HCT116 (cell line): ENCODE results near the gene RHOG. TPM values are rescaled to one million over a fixed set of nuclear protein-coding genes. Genes with fewer than 3 reads are reported as not detected.

ENCODE experiments used
- ATAC-seq: fragments of 200-7000 bp; cut with Tn5 transposase; 2 replicates; pipeline ENCODE4 v1.9.1; 2020; ENCODE audit warnings: mild to moderate bottlenecking, moderate library complexity
- BruUV-seq: library from RNA; stranded (reverse); fragments of 400-500 nt; replicated peaks from 2 replicates; lab custom pipeline; 2021; lab: Mats Ljungman, UMichigan
- CTCF ChIA-PET: fragments of 300-600 bp; sonication (Branson Sonifier 250); formaldehyde crosslinking; loops from one replicate; lab custom pipeline; 2021; ENCODE audit warnings: antibody characterized with exemption; lab: Charles Lee
- POLR2A ChIA-PET: fragments of 300-600, 350-600 bp; sonication (Branson Sonifier 250); formaldehyde crosslinking; loops from one replicate; lab custom pipeline; 2021; ENCODE audit warnings: antibody characterized with exemption; lab: Charles Lee
- RAD21 ChIA-PET, 2 experiments: fragments of 300-600 bp; sonication (Branson Sonifier 250); formaldehyde crosslinking; loops; one replicate each; lab custom pipeline; 2023; ENCODE audit warnings: low total read pairs in 2 of 2; ENCODE audit not compliant: uncharacterized antibody in 2 of 2, unreplicated experiment in 2 of 2, low non-redundant PET in 1 of 2; lab: Charles Lee
- DNase-seq: peaks from one replicate; pipeline ENCODE4 v3.0.0-alpha.2; 2010; ENCODE audit warnings: low read depth, low spot score
- H2AFZ ChIP-seq: fragments of 200-600 bp; shearing (Covaris generic), sonication (generic); 2 replicates; pipeline ENCODE4 v1.6.1; 2017; ENCODE audit warnings: low read depth, mixed run types, mixed read lengths, antibody characterized with exemption, low read length; ENCODE audit not compliant: poor library complexity, severe bottlenecking
- H3K27ac ChIP-seq: 2 replicates; pipeline ENCODE4 v1.5.1; 2012; ENCODE audit warnings: low read depth, low read length
- H3K27me3 ChIP-seq: fragments of 200-600 bp; sonication (generic); 2 replicates; pipeline ENCODE4 v1.6.1; 2016; ENCODE audit warnings: mixed run types, low read length, mixed read lengths; ENCODE audit not compliant: insufficient read depth
- H3K36me3 ChIP-seq, 2 experiments: fragments of 200-500 bp in 1 of 2; fragments of 200-600 bp in 1 of 2; sonication (Bioruptor generic) in 1 of 2; sonication (generic) in 1 of 2; 2 replicates each; pipeline versions ENCODE4 v1.5.1 to v1.6.1; 2014 to 2016; ENCODE audit warnings: low read length in 2 of 2, inconsistent platforms in 1 of 2, mixed read lengths in 1 of 2, mixed run types in 1 of 2; ENCODE audit not compliant: insufficient read depth in 2 of 2, control insufficient read depth in 1 of 2
- H3K4me1 ChIP-seq, 2 experiments: fragments of 200-600 bp in 1 of 2; sonication (generic) in 1 of 2; 2 replicates each; pipeline versions ENCODE4 v1.5.1 to v1.6.1; 2012 to 2017; ENCODE audit warnings: low read length in 2 of 2, inconsistent platforms in 1 of 2, mild to moderate bottlenecking in 1 of 2, mixed read lengths in 1 of 2, mixed run types in 1 of 2, moderate library complexity in 1 of 2; ENCODE audit not compliant: insufficient read depth in 2 of 2, control insufficient read depth in 1 of 2
- H3K4me2 ChIP-seq: fragments of 200-600 bp; sonication (generic); 2 replicates; pipeline ENCODE4 v1.6.1; 2017; ENCODE audit warnings: mixed run types, low read length, mixed read lengths
- H3K4me3 ChIP-seq, 2 experiments: fragments of 200-600 bp in 1 of 2; sonication (generic) in 1 of 2; replicated peaks in 1 of 2; 2 replicates each; pipeline ENCODE4 v1.5.1; 2011 to 2016; ENCODE audit warnings: low read length in 2 of 2, control low read depth in 1 of 2, low read depth in 1 of 2, mild to moderate bottlenecking in 1 of 2, mixed read lengths in 1 of 2, mixed run types in 1 of 2
- H3K79me2 ChIP-seq: fragments of 200-600 bp; sonication (generic); 2 replicates; pipeline ENCODE4 v1.6.1; 2017; ENCODE audit warnings: mild to moderate bottlenecking, mixed run types, low read length, moderate library complexity, mixed read lengths; ENCODE audit not compliant: insufficient read depth
- H3K9ac ChIP-seq: fragments of 200-600 bp; sonication (generic); 2 replicates; pipeline ENCODE4 v1.6.1; 2016; ENCODE audit warnings: low read length, mixed read lengths
- H3K9me2 ChIP-seq: fragments of 200-600 bp; sonication (generic), shearing (Covaris generic); 2 replicates; pipeline ENCODE4 v1.6.1; 2017; ENCODE audit warnings: mixed run types, mild to moderate bottlenecking, moderate library complexity; ENCODE audit not compliant: insufficient read depth
- H3K9me3 ChIP-seq, 2 experiments: fragments of 200-500 bp in 1 of 2; fragments of 200-600 bp in 1 of 2; sonication (Bioruptor generic) in 1 of 2; sonication (generic) in 1 of 2; 2 replicates each; pipeline ENCODE4 v1.6.1; 2014 to 2017; ENCODE audit warnings: low read length in 2 of 2, mixed read lengths in 2 of 2, inconsistent platforms in 1 of 2, low read depth in 1 of 2, mild to moderate bottlenecking in 1 of 2, mixed run types in 1 of 2, moderate library complexity in 1 of 2; ENCODE audit not compliant: control insufficient read depth in 1 of 2, insufficient read depth in 1 of 2
- H4K20me1 ChIP-seq: fragments of 200-600 bp; sonication (generic), shearing (Covaris generic); 2 replicates; pipeline ENCODE4 v1.6.1; 2017; ENCODE audit warnings: mixed run types, mild to moderate bottlenecking, moderate library complexity; ENCODE audit not compliant: insufficient read depth
- EGR1 ChIP-seq: IDR thresholded peaks from 2 replicates; pipeline ENCODE4 v1.6.1; 2012; ENCODE audit warnings: low read depth
- FOSL1 ChIP-seq: IDR thresholded peaks from 2 replicates; pipeline ENCODE4 v1.6.1; 2012; ENCODE audit warnings: low read depth
- JUND ChIP-seq: IDR thresholded peaks from 2 replicates; pipeline ENCODE4 v1.6.1; 2012
- POLR2AphosphoS5 ChIP-seq: IDR thresholded peaks from 2 replicates; pipeline ENCODE4 v1.6.1; 2011; ENCODE audit warnings: mild to moderate bottlenecking, low read depth, low read length, moderate library complexity
- SP1 ChIP-seq: IDR thresholded peaks from 2 replicates; pipeline ENCODE4 v1.6.1; 2012; ENCODE audit warnings: low read depth
- TCF7L2 ChIP-seq: IDR thresholded peaks from 2 replicates; pipeline ENCODE4 v1.7.0; 2011; ENCODE audit warnings: borderline replicate concordance, inconsistent platforms; ENCODE audit not compliant: insufficient read depth, insufficient read length; ENCODE audit errors: extremely low read depth
- YY1 ChIP-seq: IDR thresholded peaks from 2 replicates; pipeline ENCODE4 v1.6.1; 2011; ENCODE audit warnings: low read length, low read depth, moderate library complexity, mild to moderate bottlenecking; ENCODE audit not compliant: insufficient replicate concordance; ENCODE audit errors: extremely low read depth
- ZFX ChIP-seq: fragments of 450-650 bp; IDR thresholded peaks from 2 replicates; pipeline ENCODE4 v1.6.1; 2017
- ZNF274 ChIP-seq: fragments of 200-500 bp; sonication (Bioruptor generic); IDR thresholded peaks from 2 replicates; pipeline ENCODE4 v1.6.1; 2014; ENCODE audit warnings: mild to moderate bottlenecking, low read depth, low read length, inconsistent platforms
- intact Hi-C: fragments of 100-400 bp; cut with micrococcal nuclease; formaldehyde crosslinking; loops from 2 replicates; pipeline ENCODE4 v1.10.0; 2022
- total RNA-seq: library from RNA; stranded (reverse); gene quantifications from one replicate; pipeline ENCODE4 v1.2.1, GENCODE V29; 2021; ENCODE audit not compliant: unreplicated experiment
- TF ChIP-seq, protein P1 (sequence below), 3 experiments: fragments of 200-600 bp in 1 of 3; sonication (generic) in 1 of 3; IDR thresholded peaks in 2 of 3; conservative IDR thresholded peaks in 1 of 3; 2 replicates each; pipeline ENCODE4 v1.5.1; 2012 to 2017; ENCODE audit warnings: low read depth in 2 of 3, low read length in 2 of 3, antibody characterized with exemption in 1 of 3, borderline replicate concordance in 1 of 3, control low read depth in 1 of 3, mild to moderate bottlenecking in 1 of 3, mixed read lengths in 1 of 3, mixed run types in 1 of 3, moderate library complexity in 1 of 3; ENCODE audit not compliant: insufficient read depth in 1 of 3
- TF ChIP-seq, protein P2 (sequence below): IDR thresholded peaks from 2 replicates; pipeline ENCODE4 v1.6.1; 2012; ENCODE audit warnings: low read depth
- TF ChIP-seq, protein P3 (sequence below): IDR thresholded peaks from 2 replicates; pipeline ENCODE4 v1.6.1; 2012
- TF ChIP-seq, protein P4 (sequence below): IDR thresholded peaks from 2 replicates; pipeline ENCODE4 v1.6.1; 2011; ENCODE audit warnings: mild to moderate bottlenecking, low read length, moderate library complexity; ENCODE audit not compliant: insufficient replicate concordance; ENCODE audit errors: extremely low read depth

The RHOG gene
- total RNA-seq, 1 experiment from 2014 or later: 49.1 TPM

DNA sequence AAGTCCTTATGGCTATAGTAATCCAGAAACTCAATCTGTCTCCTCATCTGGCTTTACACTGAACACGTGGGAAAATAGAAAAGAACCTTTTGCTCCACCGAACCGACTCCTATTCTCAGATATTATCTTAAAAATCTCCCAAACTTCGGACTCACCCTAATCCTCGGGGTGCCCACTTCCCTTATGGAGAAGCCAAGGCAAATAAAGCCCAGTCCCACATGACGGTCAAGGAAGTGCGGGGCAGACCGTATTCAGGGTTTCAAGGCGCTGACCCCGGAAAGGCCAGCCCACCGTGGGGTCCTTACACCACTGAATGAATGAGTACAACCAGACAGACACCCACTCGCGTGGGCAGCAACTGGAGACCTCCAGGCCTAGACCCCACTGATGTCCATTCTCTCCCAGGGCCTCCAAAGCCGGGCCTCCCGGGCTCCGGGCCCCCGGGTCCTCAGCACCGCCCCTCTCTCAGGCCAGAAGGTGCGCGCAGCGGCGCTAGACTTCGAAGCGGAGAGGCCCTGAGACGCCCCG lies 43.9 kb downstream of the RHOG start:
- peaks cover 56% of the 10 kb centered on the region for H3K79me2 ChIP-seq
- RAD21 ChIA-PET: no interaction called here
- no peaks in the 10 kb centered on the region for H3K9me3 ChIP-seq
- peaks cover 20 to 23% of the 10 kb centered on the region in 2 experiments for H3K36me3 ChIP-seq
- BruUV-seq: no TSS peak
- H2AFZ ChIP-seq: no peak overlapping the region
- no peaks in the 10 kb centered on the region for H3K27me3 ChIP-seq
- no peak for TF ChIP-seq ZNF274
- TF ChIP-seq, protein P1, sequence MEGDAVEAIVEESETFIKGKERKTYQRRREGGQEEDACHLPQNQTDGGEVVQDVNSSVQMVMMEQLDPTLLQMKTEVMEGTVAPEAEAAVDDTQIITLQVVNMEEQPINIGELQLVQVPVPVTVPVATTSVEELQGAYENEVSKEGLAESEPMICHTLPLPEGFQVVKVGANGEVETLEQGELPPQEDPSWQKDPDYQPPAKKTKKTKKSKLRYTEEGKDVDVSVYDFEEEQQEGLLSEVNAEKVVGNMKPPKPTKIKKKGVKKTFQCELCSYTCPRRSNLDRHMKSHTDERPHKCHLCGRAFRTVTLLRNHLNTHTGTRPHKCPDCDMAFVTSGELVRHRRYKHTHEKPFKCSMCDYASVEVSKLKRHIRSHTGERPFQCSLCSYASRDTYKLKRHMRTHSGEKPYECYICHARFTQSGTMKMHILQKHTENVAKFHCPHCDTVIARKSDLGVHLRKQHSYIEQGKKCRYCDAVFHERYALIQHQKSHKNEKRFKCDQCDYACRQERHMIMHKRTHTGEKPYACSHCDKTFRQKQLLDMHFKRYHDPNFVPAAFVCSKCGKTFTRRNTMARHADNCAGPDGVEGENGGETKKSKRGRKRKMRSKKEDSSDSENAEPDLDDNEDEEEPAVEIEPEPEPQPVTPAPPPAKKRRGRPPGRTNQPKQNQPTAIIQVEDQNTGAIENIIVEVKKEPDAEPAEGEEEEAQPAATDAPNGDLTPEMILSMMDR (IDR thresholded peaks at IDR 0.05 in 2 of 3, conservative IDR thresholded peaks at IDR 0.05 in 1 of 3; ENCODE audit: borderline replicate concordance in 1 of 3, insufficient read depth in 1 of 3, low read depth in 2 of 3, low read length in 2 of 3): no peak
- TF ChIP-seq, protein P2, sequence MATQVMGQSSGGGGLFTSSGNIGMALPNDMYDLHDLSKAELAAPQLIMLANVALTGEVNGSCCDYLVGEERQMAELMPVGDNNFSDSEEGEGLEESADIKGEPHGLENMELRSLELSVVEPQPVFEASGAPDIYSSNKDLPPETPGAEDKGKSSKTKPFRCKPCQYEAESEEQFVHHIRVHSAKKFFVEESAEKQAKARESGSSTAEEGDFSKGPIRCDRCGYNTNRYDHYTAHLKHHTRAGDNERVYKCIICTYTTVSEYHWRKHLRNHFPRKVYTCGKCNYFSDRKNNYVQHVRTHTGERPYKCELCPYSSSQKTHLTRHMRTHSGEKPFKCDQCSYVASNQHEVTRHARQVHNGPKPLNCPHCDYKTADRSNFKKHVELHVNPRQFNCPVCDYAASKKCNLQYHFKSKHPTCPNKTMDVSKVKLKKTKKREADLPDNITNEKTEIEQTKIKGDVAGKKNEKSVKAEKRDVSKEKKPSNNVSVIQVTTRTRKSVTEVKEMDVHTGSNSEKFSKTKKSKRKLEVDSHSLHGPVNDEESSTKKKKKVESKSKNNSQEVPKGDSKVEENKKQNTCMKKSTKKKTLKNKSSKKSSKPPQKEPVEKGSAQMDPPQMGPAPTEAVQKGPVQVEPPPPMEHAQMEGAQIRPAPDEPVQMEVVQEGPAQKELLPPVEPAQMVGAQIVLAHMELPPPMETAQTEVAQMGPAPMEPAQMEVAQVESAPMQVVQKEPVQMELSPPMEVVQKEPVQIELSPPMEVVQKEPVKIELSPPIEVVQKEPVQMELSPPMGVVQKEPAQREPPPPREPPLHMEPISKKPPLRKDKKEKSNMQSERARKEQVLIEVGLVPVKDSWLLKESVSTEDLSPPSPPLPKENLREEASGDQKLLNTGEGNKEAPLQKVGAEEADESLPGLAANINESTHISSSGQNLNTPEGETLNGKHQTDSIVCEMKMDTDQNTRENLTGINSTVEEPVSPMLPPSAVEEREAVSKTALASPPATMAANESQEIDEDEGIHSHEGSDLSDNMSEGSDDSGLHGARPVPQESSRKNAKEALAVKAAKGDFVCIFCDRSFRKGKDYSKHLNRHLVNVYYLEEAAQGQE: no peak
- no peak for TF ChIP-seq TCF7L2
- TF ChIP-seq EGR1: no peak
- TF ChIP-seq, protein P3, sequence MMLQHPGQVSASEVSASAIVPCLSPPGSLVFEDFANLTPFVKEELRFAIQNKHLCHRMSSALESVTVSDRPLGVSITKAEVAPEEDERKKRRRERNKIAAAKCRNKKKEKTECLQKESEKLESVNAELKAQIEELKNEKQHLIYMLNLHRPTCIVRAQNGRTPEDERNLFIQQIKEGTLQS: no peak
- TF ChIP-seq SP1: no peak
- TF ChIP-seq ZFX: no peak
- TF ChIP-seq JUND: no peak
- TF ChIP-seq, protein P4, sequence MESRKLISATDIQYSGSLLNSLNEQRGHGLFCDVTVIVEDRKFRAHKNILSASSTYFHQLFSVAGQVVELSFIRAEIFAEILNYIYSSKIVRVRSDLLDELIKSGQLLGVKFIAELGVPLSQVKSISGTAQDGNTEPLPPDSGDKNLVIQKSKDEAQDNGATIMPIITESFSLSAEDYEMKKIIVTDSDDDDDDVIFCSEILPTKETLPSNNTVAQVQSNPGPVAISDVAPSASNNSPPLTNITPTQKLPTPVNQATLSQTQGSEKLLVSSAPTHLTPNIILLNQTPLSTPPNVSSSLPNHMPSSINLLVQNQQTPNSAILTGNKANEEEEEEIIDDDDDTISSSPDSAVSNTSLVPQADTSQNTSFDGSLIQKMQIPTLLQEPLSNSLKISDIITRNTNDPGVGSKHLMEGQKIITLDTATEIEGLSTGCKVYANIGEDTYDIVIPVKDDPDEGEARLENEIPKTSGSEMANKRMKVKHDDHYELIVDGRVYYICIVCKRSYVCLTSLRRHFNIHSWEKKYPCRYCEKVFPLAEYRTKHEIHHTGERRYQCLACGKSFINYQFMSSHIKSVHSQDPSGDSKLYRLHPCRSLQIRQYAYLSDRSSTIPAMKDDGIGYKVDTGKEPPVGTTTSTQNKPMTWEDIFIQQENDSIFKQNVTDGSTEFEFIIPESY: no peak
- TF ChIP-seq POLR2AphosphoS5: no peak
- TF ChIP-seq YY1: no peak
- TF ChIP-seq FOSL1: no peak
- TF ChIP-seq, all 23 proteins: peak for 0
- Histone ChIP-seq H3K4me3 (peak overlapping the region; percentile 86 to 100), H4K20me1 (peaks cover 18% of the 10 kb centered on the region; the same call in 1 of the 2 replicates), H3K27ac (peak overlapping the region; percentile 82), H3K9ac (peak overlapping the region; percentile 93), H3K4me2 (peak overlapping the region; percentile 91), H3K9me2 (no peaks in the 10 kb centered on the region), H3K4me1 (peaks cover 14 to 28% of the 10 kb centered on the region in 2 experiments)
- ChIA-PET POLR2A (no interaction called here), CTCF (no interaction called here)
- DNase-seq: no peak
- peak; percentile 44 for ATAC-seq
- intact Hi-C loops: no loop called here
